ENCODE data around the gene TCP1.
"Not testable (repeated sequence)": the region's sequence is repeated elsewhere in the genome, so short reads cannot be mapped to it uniquely, and the experiment has no call there.

TCP1 gene

GRCh38 chr6:159823953-159824352 lies 34.6 kb upstream of the TCP1 start:
- TF ChIP-seq CTCF (IDR thresholded peaks at IDR 0.05; ENCODE audit: extremely low read depth, missing control alignments): no peak
- no peak for DNase-seq (ENCODE audit: low spot score)

GRCh38 chr6:159821726-159822125 lies 32.3 kb upstream of the TCP1 start:
- DNase-seq (ENCODE audit: low spot score): no peak
- TF ChIP-seq CTCF (IDR thresholded peaks at IDR 0.05; ENCODE audit: extremely low read depth, missing control alignments): no peak

GRCh38 chr6:159821122-159821521 lies 31.7 kb upstream of the TCP1 start:
- no peak for DNase-seq (ENCODE audit: low spot score)

GRCh38 chr6:159819932-159820640 lies 30.7 kb upstream of the TCP1 start:
- DNase-seq (ENCODE audit: low spot score): peak; percentile 66
- TF ChIP-seq CTCF (IDR thresholded peaks at IDR 0.05; ENCODE audit: extremely low read depth, missing control alignments): no peak

More at GRCh38 chr6:159821122-159821521, 31.7 kb upstream of the TCP1 start:
- TF ChIP-seq CTCF (IDR thresholded peaks at IDR 0.05; ENCODE audit: extremely low read depth, missing control alignments): no peak

GRCh38 chr6:159819098-159819497 lies 29.7 kb upstream of the TCP1 start:
- no peak for DNase-seq (ENCODE audit: low spot score)
- no peak for TF ChIP-seq CTCF (IDR thresholded peaks at IDR 0.05; ENCODE audit: extremely low read depth, missing control alignments)

GRCh38 chr6:159817951-159818739 lies 28.7 kb upstream of the TCP1 start:
- no peak for TF ChIP-seq CTCF (IDR thresholded peaks at IDR 0.05; ENCODE audit: extremely low read depth, missing control alignments)
- DNase-seq (ENCODE audit: low spot score): no peak

GRCh38 chr6:159816775-159817174 lies 27.4 kb upstream of the TCP1 start:
- DNase-seq (ENCODE audit: low spot score): not testable (repeated sequence)
